NCI-H146 (cell line): Measurements from ENCODE around the gene ZNF335.
"Not testable (repeated sequence)": the region's sequence is repeated elsewhere in the genome, so short reads cannot be mapped to it uniquely, and the experiment has no call there.

Source experiments
- DNase-seq: peaks from one replicate; lab custom pipeline; 2025; lab: John Stamatoyannopoulos, UW

ZNF335 gene

GRCh38 chr20:45970646-45971424 lies 1.2 kb downstream of the ZNF335 start:
- DNase-seq: peak; percentile 35

GRCh38 chr20:45969712-45970634 lies 2.0 kb downstream of the ZNF335 start:
- DNase-seq: peak; percentile 56

GRCh38 chr20:45968801-45969711 lies 2.9 kb downstream of the ZNF335 start:
- DNase-seq: no peak

- DNase-seq: no peak
These were observed 3.8 kb downstream of the ZNF335 start for GRCh38 chr20:45968081-45968671.

GRCh38 chr20:45967551-45968080 lies 4.4 kb downstream of the ZNF335 start:
- DNase-seq: no peak

GRCh38 chr20:45965169-45966002 lies 6.6 kb downstream of the ZNF335 start:
- no peak for DNase-seq

GRCh38 chr20:45964006-45964400 lies 8.0 kb downstream of the ZNF335 start:
- no peak for DNase-seq

- DNase-seq: peak; percentile 67
These were observed 8.7 kb downstream of the ZNF335 start for GRCh38 chr20:45963059-45964005.

- no peak for DNase-seq
These were observed 9.8 kb downstream of the ZNF335 start for GRCh38 chr20:45962031-45962755.

- DNase-seq: no peak
These were observed 11.9 kb downstream of the ZNF335 start for GRCh38 chr20:45959956-45960630.

- DNase-seq: no peak
These were observed 12.9 kb downstream of the ZNF335 start for GRCh38 chr20:45959126-45959525.

- DNase-seq: no peak
These were observed 13.4 kb downstream of the ZNF335 start for GRCh38 chr20:45958593-45958992.

- no peak for DNase-seq
These were observed 14.7 kb downstream of the ZNF335 start for GRCh38 chr20:45957021-45957941.

GRCh38 chr20:45956326-45956725 lies 15.7 kb downstream of the ZNF335 start:
- not testable (repeated sequence) for DNase-seq

GRCh38 chr20:45953672-45954071 lies 18.3 kb downstream of the ZNF335 start:
- no peak for DNase-seq

GRCh38 chr20:45952861-45953260 lies 19.1 kb downstream of the ZNF335 start:
- no peak for DNase-seq
